Cardiac septum (tissue), 1 donor: Measurements from ENCODE around the gene CDC14B. TPM values are rescaled to one million over a fixed set of nuclear protein-coding genes. Genes with fewer than 3 reads are reported as not detected.
"Not testable (repeated sequence)": the region's sequence is repeated elsewhere in the genome, so short reads cannot be mapped to it uniquely, and the experiment has no call there.

ENCODE experiments used
- DNase-seq: peaks from one replicate; pipeline ENCODE4 v3.0.0-alpha.2; 2020; ENCODE audit warnings: low spot score
- intact Hi-C: fragments of 100-400 bp; cut with DNase I; formaldehyde crosslinking; loops from one replicate; pipeline ENCODE4 v1.14.0; 2022
- total RNA-seq: library from RNA; stranded (reverse); fragmentation: NEBNext Ultra II Directional; extraction: Animal tissue kit (Norgen Biotek cat#: 25700); gene quantifications from one replicate; pipeline ENCODE4 v1.2.1, GENCODE V29; 2021
- donor health status: DM: no; HTN: no; CAD: no.

CDC14B gene
- total RNA-seq, 1 donor from 2014 or later: 25.5 TPM

DNA sequence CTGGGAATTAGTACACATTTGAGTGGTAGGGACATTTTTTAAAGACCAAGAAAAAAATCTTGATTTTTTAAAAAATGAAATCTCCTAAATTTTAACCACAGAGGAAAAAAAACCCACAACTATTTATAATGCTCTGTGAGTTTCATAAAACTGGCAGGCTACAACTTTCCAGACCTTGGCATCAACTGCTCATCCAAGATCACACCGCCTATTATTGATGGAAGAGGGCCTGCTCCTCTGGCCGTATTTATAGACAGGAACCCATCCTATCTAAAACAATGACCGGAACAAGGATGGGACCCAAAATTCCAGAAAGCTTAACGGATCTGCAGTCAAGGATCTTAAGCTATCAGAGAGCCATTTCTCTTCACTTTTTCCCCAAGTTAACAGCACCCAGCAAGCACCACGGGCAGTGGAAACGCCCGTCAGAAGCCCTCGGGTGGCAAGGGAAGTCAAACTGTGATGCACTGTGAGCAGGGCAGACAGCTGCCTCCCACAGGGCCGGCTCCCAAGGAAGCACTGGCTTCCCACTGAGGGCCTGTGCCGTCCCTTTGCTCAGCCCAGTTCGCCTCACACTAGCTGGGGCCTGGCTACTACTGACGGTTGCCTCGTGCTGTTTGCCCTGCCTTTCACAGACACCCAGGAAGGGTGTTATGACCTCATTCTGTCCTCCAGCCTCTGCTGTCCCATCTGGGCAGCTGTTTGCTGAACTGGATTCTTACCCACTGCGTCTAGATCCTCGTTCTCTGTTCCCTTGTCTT, 62.8 kb downstream of the CDC14B start:
- intact Hi-C loops: loop anchor here (5.0 kb wide), 2 partner anchors 70 to 140 kb away; partner anchors contain the start of gene ZNF367
- DNase-seq: no peak

DNA sequence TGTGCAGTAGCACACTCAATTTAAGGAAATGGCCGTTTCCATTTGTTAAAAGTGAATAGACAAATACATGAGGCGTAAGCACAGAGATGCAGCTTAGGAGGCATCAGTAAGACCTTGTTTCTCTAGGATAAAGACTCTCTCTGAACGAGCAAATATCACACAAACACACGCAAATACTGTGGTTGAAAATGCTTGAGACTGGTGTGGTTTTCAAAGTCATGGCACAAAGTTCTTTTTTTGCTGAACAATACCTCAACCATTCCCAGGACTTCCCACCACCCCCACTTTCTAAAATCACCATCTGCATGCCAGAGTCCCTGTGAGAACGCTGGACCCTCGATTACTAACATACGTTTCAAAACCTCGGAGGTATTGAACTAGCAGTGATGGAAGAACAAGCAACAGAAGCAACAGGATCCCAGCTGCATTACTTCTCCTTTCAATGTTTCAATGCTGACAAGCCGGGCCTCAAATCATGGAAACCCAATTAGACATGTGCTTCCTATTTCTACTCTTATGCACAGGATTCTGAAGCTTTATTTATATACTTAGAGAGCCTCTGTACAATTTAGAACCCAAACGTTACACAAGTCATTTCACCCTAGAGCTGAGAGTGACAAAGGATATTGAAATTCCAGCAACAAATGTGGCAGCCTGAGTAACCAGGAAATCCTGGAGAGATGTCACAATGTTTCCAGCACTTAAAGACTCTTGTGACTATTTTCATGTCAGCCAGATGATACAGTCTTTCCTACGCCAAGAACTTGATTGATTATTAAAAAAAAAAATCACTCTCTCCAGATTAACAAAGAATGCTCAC, 63.9 kb downstream of the CDC14B start:
- no peak for DNase-seq
- intact Hi-C loops: loop anchor here (5.0 kb wide), 2 partner anchors 68 to 138 kb away; partner anchors contain the start of gene ZNF367

DNA sequence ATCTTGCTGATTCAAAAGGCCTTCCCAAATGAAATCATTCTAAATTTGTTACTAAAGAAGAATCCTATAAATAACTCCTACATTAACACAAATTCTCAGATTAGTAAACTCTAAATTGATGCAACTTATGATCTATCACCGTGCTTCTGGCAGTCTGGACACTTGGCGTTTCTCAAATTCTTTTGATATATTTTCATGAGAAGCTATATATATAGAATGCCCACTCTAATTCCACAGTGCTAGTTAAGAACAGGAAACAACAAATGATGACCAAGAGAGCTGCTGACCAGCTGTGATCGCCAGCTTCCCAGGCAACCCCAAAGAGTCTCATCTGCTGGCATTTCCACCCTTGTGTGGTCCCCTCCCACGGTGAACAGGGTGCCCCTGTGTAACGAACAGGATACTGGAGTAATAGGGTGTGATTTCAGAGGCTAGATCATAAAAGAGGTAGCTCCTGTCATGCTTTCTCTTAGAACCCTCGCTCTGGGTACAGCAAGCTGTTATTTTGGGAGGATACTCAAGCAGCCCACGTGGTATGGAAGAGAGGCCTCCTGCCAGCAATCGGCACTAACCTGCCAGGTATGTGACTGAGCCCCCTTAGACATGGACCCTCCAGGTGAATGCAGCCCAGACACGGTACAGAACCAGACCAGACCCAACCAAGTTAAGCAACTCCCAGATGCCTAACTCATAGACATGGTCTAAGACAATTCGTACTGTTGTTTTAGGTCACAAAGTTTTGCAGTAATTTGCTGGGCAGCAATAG, 64.7 kb downstream of the CDC14B start:
- DNase-seq: no peak
- intact Hi-C loops: loop anchor here (5.0 kb wide), 2 partner anchors 68 to 138 kb away; partner anchors contain the start of gene ZNF367

DNA sequence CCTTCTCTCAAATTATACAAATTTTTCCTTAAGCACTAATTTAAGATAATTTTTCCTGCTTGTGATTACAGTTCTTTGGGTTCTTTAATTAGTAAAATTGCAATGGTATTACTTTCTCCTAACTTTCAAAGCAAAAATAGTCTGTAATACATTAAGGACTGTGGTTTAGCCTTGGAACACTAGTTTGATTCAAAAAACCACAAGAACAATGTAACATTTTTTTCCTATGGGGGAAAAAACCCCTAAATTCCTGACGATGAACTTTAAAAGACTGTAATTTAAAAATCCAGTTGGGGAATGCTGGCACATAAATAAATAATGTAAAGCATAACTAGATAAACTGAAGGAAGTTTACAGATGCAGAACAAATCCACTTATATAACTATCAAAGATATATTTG, 65.3 kb downstream of the CDC14B start:
- no peak for DNase-seq
- intact Hi-C loops: no loop called here

DNA sequence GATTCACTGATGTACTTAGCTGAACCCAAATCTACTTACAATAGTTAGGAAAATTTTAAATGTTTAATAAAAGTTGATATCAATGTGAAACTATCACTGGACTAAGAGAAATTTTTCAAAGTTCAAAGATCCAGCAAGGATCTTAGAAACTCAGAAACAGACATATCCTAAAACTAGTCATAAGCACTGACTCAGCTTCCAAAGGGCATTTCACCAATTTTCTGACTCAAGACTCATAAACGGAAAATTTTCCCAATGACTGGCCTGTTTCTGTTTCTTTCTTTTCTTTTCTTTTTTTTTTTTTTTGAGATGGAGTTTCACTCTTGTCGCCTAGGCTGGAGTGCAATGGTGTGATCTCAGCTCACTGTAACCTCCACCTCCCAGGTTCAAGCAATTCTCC, 66.6 kb downstream of the CDC14B start:
- no peak for DNase-seq
- intact Hi-C loops: no loop called here

DNA sequence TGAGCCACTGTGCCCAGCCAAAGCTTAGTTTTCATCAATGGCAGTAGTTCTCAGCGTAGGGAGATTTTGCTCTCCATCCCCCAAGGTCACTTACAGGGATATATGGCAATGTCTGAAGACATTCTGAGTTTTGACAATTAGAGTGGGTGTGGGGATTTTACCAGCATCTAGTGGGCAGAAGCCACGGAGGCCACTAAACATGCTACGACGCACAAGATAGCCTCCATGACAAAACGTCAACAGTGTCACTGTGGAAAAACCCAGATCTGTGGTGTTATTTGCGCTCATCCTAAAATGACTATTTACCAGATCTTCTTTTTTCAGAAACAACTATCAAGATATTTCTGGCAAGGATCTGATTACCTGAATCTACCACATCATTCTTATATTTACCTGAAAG, 68.2 kb downstream of the CDC14B start:
- no peak for DNase-seq
- intact Hi-C loops: no loop called here

DNA sequence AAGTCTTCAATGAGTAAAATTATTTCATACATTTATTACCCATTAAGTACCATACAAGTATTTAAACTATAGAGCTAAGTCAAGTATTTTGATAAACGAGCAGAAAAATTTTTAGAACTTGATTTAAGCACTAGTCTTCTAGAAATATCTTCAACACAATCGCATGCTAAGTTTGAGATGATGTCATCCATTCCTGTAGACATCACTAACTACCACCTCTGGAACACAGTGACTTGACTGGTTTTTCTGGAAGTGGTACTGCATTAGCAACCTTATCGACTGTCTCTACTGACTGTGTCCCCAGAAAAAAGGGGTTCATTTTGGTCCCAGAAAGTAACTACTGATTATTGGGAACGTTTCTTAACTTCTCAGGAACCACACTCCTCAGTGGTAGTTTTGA, 69.0 kb downstream of the CDC14B start:
- intact Hi-C loops: no loop called here
- no peak for DNase-seq

DNA sequence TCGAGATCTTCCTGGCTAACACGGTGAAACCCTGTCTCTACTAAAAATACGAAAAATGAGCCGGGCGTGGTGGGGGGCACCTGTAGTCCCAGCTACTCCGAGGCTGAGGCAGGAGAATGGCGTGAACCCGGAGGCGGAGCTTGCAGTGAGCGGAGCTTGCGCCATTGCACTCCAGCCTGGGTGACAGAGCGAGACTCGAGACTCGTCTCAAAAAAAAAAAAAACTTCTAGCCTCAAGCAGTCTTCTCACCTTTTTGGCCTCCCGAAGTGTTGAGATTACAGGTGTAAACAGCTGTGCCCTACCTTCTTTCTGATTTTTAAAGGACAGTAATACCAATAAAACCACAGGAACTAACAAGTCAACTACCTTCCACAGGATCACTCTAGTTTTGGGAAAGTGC, 76.5 kb downstream of the CDC14B start:
- intact Hi-C loops, DNase-seq: not testable (repeated sequence)

DNA sequence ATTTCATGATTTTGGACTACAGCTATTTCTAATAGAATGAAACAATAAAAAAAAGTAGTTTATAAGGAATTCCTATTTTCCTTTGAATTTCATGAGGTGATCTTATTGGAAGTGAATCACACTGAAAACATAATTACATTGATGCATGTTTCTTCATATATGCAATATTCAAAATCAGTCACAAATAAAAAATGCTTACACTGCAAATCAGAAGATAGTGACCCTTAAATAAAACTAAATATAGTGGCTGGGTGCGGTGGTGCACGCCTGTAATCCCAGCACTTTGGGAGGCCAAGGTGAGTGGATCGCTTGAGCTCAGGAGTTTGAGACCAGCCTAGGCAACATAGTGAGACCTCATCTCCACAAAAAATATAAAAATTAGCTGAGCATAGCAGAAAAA, 79.5 kb downstream of the CDC14B start:
- no peak for DNase-seq
- intact Hi-C loops: no loop called here

DNA sequence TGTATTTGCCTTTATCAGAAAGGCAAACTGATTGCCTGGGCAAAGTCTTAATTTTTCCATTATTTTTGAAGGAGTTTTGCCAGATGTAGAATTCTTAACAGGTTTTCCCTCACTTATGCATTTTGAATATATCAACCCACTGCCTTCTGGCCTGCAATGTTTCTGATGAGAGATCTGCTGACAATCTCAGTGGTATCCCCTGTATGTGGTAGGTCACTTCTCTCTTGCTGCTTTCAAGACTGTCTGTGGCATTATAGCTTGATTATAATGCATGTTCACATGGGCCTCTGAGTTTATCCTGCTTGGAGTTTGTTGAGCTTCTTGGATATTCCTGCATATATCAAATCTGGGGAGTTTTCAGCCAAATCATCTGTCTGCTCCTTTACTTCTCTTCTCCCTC, 87.5 kb downstream of the CDC14B start:
- intact Hi-C loops: no loop called here
- DNase-seq: no peak

DNA sequence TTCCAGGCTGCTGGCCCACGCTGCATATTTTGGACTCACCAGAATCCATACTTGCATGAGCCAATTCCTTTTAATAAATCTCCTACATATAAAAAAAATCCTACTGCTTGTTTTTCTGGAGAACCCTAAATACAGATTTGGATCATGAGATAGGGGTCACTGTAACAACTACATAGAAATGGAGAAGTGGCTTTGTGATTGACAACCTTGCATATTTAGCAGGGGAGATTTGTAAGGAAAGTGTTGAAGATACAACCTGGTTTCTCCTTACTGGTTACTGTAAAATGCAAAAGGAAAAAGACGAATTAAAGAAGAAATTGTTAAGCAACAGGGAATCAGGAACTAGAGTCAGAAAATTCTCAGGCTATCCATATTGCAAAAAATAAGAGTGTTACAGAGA, 94.9 kb downstream of the CDC14B start:
- intact Hi-C loops: no loop called here
- no peak for DNase-seq

DNA sequence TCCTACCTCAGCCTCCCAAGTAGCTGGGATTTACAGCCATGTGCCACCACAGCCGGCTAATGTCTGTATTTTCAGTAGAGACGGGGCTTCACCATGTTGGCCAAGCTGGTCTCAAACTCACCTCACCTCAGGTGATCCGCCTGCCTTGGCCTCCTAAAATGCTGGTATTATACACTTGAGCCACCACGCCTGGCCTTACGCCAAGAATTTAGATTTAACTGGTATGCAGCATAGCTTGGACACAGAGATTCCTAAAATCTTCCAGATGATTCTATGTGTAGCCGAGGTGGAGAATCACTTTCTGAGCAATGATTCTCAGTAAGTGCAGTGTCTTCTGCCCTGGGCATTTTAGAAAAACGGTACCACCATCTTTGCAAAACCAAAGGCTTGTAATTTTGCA, 95.6 kb downstream of the CDC14B start:
- intact Hi-C loops: no loop called here
- DNase-seq: no peak

DNA sequence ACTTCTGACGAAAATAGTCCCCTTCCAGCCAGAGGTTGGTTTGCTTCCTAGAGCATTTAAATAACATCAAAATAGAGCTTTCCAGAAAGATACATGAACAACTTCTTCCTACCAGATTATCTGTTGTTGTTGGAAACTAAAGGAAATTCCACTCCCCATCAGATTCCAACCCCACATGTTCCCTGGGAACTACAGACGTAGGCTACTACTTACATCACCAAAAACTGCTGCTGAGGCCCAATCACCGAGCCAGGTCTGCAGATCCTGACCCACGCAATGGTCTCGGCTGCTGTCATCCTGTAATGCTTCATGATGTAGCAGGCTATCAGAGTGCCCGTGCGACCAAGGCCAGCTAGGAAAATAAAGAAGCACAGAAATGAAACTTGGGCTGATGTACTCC, 96.3 kb downstream of the CDC14B start:
- intact Hi-C loops: no loop called here
- DNase-seq: no peak

DNA sequence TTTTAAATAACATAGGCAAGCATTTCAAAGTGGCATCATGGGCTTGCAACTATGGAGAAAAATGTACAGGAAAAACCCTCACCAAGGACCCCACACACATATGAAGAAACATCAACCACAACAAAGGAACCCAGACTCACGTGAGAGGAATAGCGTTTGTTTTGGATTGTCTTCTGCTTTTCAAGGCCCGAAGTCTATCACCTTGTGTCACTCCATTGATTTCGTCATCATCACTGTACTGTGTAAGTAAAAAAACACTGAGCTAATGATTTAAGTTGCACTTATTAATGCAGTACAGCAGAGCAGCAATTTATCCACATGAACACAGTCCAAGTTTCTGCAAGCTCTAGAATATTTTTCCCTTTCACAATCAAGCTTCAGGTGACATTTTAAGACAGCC, 97.3 kb downstream of the CDC14B start:
- intact Hi-C loops: no loop called here
- no peak for DNase-seq

DNA sequence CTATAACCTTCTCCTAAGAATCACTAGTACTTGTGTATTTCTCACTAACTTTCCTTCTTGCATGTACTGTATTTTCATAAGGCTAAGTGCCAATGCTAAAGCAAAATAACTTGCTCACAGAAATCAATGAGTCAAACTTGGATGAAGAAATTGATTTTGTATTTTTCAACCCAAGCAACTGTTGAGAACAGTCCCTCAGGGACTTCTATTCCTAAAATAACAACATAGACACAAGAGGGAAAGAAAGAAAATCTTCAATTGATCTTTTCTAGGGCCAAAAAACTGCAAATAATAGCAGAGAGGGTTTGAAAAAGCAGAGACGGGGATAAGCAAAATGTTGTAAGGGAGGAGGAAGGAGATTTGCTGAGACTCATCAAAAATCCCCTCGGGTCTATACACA, 99.9 kb downstream of the CDC14B start:
- intact Hi-C loops: no loop called here
- no peak for DNase-seq

DNA sequence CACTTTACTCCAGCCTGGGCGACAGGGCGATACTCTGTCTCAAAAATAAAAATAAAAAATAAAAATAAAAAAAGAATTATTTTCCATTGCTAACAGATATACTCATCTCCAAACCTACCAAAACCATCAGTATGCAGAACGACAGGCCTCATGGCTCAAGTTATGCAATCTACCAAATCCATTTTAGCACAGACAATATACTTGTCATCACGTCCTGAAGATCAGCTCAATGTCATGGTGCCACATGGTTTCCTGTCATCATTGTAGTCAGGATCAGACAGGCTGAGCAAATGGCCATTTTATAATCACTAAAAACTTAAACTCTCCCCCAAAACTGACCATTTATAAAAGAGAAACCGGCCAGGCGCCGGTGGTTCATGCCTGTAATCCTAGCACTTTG, 100.5 kb downstream of the CDC14B start:
- intact Hi-C loops: no loop called here
- no peak for DNase-seq

DNA sequence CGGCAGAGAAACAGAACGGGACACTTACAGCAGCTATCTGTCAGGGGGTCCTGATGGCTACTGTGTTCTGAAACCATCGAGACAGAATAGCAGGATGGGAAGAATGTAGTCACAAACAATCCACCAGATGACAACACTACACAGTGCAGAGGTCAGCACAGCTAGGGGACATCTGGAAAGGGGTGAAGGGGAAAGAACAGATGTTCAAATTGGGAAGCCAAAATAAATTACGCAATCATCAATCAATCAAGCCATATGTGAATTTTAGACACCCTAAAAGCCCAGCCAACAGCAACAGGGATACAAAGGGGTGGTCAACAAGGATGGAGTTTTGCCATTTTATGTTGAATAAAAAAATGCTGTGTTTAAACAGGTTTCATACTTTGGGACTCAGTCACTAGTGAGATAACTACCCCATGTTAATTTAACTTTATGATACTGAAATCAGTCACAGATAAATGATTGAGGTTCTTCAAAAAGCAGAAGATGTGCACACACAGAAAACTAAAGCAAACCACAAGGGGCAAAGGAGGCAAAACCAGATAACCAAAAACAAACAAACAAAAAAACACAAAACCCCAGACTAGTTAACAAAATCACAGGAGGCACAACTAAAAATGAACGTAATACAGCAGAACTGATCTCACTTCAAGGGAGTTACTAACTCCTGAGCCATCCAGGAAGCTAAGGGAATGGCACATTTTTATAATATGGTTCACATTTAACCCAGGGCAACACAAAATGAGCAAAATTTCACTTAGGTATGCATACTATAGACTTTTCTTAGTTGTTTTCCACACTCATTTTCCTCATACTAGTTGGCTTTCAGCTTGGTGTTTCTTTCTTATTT, 103.8 kb downstream of the CDC14B start:
- intact Hi-C loops: no loop called here
- no peak for DNase-seq

DNA sequence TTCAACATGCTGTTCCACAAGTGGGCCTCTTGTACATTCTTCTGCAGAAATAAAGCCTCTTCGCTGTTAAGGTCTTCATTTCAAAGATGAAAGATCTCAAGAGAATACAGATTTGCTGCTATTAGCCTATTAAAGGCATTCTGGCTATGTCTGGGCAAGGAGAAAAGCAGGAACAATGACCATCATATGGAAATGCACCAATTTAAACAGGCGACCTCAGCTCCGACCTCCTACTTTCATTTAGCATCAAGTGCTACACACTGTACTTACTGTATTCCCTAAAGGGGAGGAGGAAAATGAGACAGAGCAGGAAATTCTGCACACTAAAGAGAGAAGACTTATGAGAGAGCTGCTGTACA, 104.9 kb downstream of the CDC14B start:
- intact Hi-C loops: no loop called here
- no peak for DNase-seq

DNA sequence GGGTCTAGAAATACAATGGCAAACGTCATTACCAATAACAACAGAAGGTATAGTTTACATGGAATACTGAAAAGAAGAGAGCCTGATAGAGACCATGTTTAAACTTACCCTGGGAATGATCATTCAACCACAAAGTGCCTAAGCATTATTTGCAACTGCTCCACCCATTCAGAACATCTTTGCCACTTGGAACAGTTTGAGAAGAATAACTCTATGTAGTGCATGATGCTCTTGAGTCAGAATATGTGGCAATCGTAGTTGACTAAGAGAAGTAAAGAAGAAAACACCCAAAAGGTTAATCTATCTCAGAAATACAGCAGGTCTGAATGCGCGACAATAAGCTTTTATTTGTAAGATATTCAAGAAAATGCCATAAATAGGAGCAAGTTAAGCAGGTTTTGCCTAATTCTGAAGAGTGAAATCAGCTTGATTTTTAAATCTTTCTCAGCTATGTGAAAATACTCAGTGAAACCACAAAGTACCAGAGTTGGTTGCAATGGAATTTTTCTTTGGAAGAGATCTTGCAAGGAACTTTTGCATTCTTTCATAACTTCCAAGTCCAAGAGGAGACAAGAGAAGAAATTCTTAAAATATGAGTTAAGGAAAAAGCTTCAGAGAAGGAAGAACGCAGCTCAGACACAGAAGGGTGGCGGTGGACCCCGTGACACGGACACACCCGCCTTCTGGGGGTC, 105.4 kb downstream of the CDC14B start:
- intact Hi-C loops: no loop called here
- DNase-seq: no peak
